SU-DHL-6 (cell line): Measurements from ENCODE around the gene PGBD5.

Experiments used
- EZH2phosphoT487 ChIP-seq: fragments of 200-600 bp; sonication (generic), shearing (Covaris generic); conservative IDR thresholded peaks from 2 replicates; pipeline ENCODE4 v1.6.1; 2018; ENCODE audit warnings: mild to moderate bottlenecking, antibody characterized with exemption, low read length, moderate library complexity, mixed read lengths
- TF ChIP-seq, protein P1 (sequence below): fragments of 200-600 bp; sonication (generic); IDR thresholded peaks from one replicate; pipeline ENCODE4 v1.5.1; 2017; ENCODE audit warnings: antibody characterized with exemption, mild to moderate bottlenecking, low read length, moderate library complexity; ENCODE audit not compliant: insufficient read depth, poor library complexity, severe bottlenecking

DNA sequence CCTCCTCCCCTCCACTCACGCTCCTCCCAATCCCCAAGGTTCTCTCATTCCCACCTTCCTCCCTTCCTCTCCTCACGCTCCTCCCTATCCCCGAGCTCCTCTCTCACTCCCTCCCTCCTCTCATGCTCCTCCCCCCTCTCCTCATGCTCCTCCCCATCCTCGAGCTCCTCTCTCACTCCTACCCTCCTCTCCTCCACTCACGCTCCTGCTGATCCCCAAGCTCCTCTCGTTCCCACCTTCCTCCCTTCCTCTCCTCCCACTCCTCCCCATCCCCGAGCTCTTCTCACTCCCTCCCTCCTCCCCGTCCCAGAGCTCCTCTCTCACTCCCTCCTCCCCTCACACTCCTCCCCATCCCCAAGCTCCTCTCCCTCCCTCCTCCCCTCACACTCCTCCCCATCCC lies 31.4 kb downstream of the PGBD5 start:
- TF ChIP-seq, protein P1, sequence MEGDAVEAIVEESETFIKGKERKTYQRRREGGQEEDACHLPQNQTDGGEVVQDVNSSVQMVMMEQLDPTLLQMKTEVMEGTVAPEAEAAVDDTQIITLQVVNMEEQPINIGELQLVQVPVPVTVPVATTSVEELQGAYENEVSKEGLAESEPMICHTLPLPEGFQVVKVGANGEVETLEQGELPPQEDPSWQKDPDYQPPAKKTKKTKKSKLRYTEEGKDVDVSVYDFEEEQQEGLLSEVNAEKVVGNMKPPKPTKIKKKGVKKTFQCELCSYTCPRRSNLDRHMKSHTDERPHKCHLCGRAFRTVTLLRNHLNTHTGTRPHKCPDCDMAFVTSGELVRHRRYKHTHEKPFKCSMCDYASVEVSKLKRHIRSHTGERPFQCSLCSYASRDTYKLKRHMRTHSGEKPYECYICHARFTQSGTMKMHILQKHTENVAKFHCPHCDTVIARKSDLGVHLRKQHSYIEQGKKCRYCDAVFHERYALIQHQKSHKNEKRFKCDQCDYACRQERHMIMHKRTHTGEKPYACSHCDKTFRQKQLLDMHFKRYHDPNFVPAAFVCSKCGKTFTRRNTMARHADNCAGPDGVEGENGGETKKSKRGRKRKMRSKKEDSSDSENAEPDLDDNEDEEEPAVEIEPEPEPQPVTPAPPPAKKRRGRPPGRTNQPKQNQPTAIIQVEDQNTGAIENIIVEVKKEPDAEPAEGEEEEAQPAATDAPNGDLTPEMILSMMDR, result no peak
- no peak for TF ChIP-seq EZH2phosphoT487
